C4-2B (cell line): Measurements from ENCODE around the gene ADSS1.

Experiments used
- H3K27ac ChIP-seq: fragments of 450-650 bp; 2 replicates; pipeline ENCODE4 v1.5.1; 2017
- ZFX ChIP-seq: fragments of 450-650 bp; IDR thresholded peaks from 2 replicates; pipeline ENCODE4 v1.6.1; 2017
- TF ChIP-seq, protein P1 (sequence below): fragments of 450-650 bp; conservative IDR thresholded peaks from 2 replicates; pipeline ENCODE4 v1.5.1; 2017; ENCODE audit warnings: mild to moderate bottlenecking

ADSS1 gene

DNA sequence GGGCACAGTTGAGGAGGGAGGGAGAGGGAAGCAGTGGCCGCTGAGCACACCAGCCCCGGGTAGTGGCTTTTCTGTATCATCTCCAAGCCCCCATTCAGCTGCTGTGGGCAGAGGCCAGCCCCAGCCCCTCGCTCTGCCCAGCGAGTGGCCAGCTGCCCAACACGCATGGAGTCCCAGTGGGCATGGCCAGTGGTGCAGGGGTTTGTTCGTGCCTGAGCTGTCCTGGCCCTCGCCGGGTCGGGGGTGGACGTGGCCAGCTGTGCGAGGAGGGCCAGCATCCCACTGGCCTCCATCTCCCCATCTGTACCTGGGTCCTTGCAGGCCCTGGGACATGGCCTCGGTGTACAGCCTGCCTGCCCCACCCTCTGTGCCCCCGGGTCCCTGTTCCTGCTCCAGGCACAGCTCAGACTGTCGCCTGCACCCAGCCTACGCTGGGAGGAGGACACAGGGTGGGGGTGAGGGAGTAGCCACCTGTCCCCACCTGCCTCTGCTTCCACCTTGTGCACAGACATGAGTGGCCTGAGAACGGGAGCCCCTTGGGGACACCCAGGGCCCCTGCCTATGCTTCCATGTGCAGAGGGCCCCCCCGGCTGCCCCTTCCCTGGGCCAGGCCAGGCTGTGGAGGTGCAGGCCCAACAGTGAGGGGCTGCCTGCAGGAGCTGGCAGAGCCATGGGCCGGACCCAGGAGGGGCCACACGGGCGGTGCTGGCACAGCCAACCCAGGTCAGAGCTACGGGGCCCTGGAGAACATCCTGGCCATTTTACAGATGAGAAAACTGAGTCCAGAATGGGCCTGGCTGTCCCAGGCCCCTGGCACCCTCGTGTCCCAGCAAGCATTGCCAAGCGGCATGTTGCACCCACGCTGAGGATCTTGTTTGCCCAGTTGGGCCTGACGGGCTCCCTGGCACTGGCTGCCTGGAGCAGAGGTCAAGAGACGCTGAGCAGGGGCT, 30.3 kb upstream of the ADSS1 start:
- H3K27ac ChIP-seq: peak overlapping the region; percentile 74
- TF ChIP-seq, protein P1, sequence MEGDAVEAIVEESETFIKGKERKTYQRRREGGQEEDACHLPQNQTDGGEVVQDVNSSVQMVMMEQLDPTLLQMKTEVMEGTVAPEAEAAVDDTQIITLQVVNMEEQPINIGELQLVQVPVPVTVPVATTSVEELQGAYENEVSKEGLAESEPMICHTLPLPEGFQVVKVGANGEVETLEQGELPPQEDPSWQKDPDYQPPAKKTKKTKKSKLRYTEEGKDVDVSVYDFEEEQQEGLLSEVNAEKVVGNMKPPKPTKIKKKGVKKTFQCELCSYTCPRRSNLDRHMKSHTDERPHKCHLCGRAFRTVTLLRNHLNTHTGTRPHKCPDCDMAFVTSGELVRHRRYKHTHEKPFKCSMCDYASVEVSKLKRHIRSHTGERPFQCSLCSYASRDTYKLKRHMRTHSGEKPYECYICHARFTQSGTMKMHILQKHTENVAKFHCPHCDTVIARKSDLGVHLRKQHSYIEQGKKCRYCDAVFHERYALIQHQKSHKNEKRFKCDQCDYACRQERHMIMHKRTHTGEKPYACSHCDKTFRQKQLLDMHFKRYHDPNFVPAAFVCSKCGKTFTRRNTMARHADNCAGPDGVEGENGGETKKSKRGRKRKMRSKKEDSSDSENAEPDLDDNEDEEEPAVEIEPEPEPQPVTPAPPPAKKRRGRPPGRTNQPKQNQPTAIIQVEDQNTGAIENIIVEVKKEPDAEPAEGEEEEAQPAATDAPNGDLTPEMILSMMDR: no peak
- TF ChIP-seq ZFX: peak; percentile 53; the same call in 1 of the 2 replicates

DNA sequence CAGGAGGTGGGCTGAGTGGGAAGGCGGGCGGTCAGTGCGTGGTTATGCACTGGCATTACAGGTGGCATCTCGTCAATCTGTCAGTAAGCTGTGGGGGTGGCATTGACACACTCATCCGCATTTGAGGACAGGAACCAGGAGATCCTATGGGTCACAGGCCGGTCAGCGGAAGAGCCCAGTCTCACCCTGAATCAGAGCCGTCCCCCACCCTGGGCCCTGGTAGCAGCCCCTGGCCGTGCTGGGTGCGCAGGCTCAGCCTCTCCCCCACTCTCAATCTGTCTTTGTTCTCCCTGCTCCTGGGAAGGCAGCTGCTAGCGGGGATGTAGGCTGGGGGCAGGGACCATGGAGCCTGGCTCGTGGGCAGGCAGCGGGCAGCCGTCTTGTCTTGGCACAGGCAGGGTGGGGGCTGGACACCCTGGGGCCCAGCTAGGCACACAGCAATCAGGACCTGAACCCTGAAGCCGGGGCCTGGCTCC, 29.5 kb upstream of the ADSS1 start:
- TF ChIP-seq ZFX: no peak
- TF ChIP-seq, protein P1: no peak
- peak overlapping the region; percentile 74 for H3K27ac ChIP-seq

GRCh38 chr14:104694991-104695659, 28.9 kb upstream of the ADSS1 start:
- peak overlapping the region; percentile 74 for H3K27ac ChIP-seq
- TF ChIP-seq, protein P1: no peak
- no peak for TF ChIP-seq ZFX

- TF ChIP-seq, protein P1: no peak
- TF ChIP-seq ZFX: no peak
- no peak overlapping the region for H3K27ac ChIP-seq
These were observed 28.4 kb upstream of the ADSS1 start for GRCh38 chr14:104695660-104696000.

GRCh38 chr14:104696671-104697316, 27.2 kb upstream of the ADSS1 start:
- no peak overlapping the region for H3K27ac ChIP-seq
- TF ChIP-seq, protein P1: no peak
- no peak for TF ChIP-seq ZFX

- TF ChIP-seq ZFX: no peak
- TF ChIP-seq, protein P1: no peak
- no peak overlapping the region for H3K27ac ChIP-seq
These were observed 26.7 kb upstream of the ADSS1 start for GRCh38 chr14:104697317-104697703.
